Epithelial cell of esophagus (primary cell): ENCODE measurements around the gene DDX51.

Experiments
- DNase-seq: peaks from one replicate; pipeline ENCODE4 v3.0.0; 2010; ENCODE audit warnings: low read depth
- H3K4me3 ChIP-seq: 2 replicates; pipeline ENCODE4 v1.5.1; 2011; ENCODE audit warnings: mild to moderate bottlenecking, low read length, control low read depth
- CTCF ChIP-seq: IDR thresholded peaks from 2 replicates; pipeline ENCODE4 v1.5.1; 2011; ENCODE audit warnings: low read depth, mild to moderate bottlenecking, low read length, control low read depth, inconsistent platforms; ENCODE audit not compliant: insufficient read depth; ENCODE audit errors: missing control alignments

DDX51 gene

GRCh38 chr12:132160601-132161035 is 16.5 kb upstream of the DDX51 start:
- no peak for TF ChIP-seq CTCF
- no peak overlapping the region for H3K4me3 ChIP-seq
- DNase-seq, result no peak

- no peak for TF ChIP-seq CTCF
- no peak overlapping the region for H3K4me3 ChIP-seq
- DNase-seq, result no peak
Observed at GRCh38 chr12:132160016-132160415, 15.9 kb upstream of the DDX51 start.

- DNase-seq, result no peak
- H3K4me3 ChIP-seq, result no peak overlapping the region
- no peak for TF ChIP-seq CTCF
Observed at GRCh38 chr12:132159555-132160003, 15.5 kb upstream of the DDX51 start.

- DNase-seq, result peak; percentile 76
- no peak overlapping the region for H3K4me3 ChIP-seq
- TF ChIP-seq CTCF, result no peak
Observed at GRCh38 chr12:132158677-132159554, 14.8 kb upstream of the DDX51 start.

- no peak overlapping the region for H3K4me3 ChIP-seq
- DNase-seq, result no peak
- TF ChIP-seq CTCF, result no peak
Observed at GRCh38 chr12:132157733-132158409, 13.8 kb upstream of the DDX51 start.

GRCh38 chr12:132156573-132157325 is 12.6 kb upstream of the DDX51 start:
- DNase-seq, result no peak
- H3K4me3 ChIP-seq, result no peak overlapping the region
- TF ChIP-seq CTCF, result no peak
